ENCODE measurements around the gene FBXL7.

The FBXL7 gene

DNA sequence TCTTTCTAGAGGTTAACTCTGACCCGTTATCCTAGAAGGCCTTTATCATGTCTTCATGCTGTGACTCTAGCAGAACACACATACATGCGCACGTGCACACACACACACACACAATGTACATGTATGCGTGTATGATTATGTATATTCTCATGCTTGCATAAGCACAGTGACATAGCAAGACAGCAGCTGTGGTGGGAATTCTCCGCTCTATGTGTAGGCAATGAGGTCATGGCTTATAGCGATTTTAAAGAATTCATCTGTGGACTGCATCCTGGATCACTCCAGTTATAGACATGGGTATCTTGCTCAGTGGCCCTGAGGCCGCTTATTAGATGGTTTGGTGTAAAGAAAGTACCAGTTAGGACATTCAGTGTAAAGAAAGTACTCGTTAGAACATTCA lies 106.2 kb downstream of the FBXL7 start:
- H3K27ac ChIP-seq, result no peak overlapping the region

DNA sequence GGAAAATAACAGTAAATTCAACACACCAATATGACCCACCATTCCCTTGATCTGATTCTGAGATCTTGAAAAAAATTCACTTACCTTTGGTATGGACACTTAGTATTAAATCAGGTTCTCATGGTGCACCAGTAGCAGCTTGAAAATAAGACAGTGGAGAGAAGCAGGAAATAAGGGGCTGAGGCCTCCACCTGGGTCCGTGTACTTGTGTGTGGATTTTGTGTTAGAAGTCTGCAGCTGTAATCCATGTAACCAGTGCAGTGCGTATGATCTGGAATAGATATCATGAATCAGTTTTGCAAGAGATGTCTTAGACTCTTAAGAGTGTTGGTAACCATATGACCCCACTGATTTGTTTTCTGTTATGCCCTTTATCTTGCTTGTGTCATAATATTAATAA lies 107.1 kb downstream of the FBXL7 start:
- DNase-seq (ENCODE audit: low read depth, low spot score), result no peak
- no peak overlapping the region for H3K27ac ChIP-seq

More for the DNA sequence above, 106.2 kb downstream of the FBXL7 start:
- DNase-seq (ENCODE audit: low read depth, low spot score), result no peak

DNA sequence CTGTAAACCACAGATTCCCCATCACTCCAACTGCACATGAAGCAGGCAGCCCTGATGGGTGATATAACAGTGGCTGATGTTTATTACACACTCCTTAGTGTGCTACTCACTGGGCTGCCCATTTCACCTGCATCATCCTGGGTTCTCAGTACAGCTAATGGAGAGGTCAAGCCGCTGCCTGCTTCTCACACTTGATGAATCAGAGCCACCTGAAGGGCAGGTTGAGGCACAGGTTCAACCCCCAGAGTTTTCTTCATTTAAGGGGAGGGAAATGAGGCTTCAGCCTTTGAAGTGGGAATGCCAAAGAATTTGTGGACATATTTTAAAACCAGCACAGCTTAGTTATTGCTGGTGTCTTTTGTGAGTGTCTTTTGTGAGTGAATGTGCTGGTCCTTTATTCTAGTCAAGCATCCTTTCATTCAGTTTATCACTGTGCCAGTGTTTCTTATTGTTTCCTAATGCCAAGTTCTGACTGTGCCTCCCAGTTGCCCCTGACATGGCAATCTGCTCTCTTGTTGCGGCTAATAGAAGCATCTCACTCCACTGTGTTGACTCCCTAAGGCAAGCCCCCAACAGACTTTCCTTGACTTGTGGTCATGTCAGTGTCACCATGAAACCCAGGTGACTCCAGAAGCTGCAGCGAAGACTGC lies 109.2 kb downstream of the FBXL7 start:
- no peak overlapping the region for H3K27ac ChIP-seq
- peak; percentile 10 for DNase-seq (ENCODE audit: low read depth, low spot score)

DNA sequence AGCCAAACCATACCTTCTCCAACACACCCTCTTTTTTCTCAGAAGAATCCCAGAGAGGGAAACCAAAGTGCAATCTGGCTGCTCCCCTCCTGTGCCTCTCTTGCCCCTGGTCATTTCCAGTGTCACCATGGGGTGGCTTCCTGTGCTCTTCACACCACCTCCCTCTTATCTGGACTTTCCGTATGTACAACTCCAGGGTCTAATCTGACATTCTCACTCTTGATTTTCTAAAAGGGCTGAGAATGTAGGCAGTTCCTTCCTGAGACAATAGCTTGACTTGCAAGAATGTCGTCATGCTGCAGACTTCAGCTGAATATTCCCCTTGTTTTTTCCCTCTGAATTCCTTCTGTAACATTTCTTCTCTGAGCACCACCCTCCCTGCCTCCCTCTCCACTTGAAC lies 110.2 kb downstream of the FBXL7 start:
- H3K27ac ChIP-seq, result no peak overlapping the region
- DNase-seq (ENCODE audit: low read depth, low spot score), result no peak

DNA sequence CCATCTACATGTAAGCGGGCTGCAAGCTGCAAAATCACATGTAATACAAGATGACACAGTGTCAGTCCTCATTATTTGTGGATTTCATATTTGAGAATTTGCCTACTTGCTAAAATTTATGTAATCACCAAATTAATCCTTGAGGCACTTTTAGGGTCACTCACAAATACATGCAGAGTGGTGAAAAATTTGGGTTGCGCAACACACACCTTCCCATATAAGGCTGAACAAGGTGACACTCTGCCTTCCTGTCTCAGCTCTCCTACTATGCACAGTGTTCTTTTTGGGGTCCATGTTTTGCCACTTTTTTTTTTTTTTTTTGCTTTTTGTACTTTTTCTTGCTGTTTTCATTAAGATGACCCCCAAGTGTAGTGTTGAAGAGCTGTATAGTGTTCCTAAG lies 111.0 kb downstream of the FBXL7 start:
- DNase-seq (ENCODE audit: low read depth, low spot score), result no peak
- no peak overlapping the region for H3K27ac ChIP-seq

DNA sequence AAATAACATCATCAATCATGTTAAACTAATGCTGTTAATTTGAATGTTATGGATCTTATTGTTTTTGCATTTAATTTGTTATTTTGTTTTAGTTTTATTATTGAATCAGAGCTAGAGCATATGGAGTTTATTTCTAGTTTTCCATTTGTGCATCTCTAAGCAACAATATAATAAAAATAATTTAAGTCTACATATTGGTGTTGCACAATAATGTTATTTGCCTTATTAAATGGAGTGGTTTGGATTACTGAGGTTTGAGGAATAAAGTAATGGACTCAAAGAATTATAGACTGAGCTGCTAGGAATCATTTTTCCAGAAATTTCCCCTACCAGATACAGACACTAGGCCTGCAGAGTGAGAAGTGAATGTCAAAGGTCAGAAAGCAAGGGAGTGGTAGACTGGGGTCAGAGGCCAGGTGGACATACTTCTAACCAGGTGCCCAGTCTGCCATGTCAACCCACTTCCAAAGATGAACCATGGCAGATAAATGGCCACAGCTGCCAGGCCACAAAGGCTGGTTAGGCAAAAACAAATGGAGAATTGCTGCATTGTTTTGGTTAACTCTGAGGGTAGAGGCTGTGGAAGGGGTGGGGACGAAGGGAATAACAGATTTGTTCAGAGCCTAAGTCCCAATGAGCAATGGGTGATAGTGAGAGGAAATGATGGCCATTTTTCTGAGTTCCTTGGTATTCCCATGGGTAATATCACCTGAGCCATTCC lies 113.1 kb downstream of the FBXL7 start:
- H3K27ac ChIP-seq, result no peak overlapping the region
- no peak for DNase-seq (ENCODE audit: low read depth, low spot score)

DNA sequence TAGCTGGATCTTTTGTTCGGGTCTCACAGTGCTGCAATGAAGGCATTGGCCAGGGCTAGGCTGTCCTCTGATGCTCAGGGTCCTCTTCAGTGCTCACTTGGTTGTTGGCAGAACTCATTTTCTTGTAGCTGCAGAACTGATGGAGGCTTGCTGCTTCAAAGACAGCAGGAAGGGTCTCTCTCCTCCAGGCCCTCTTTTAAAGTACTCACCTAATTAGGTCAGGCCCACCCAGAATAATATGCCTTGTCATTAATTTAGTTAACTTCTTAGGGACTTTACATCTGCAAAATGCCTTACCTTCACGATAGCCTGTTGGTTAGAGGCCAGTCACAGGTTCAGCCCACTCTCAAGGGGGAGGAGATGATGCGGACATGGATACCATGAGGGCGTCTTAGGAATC lies 114.7 kb downstream of the FBXL7 start:
- DNase-seq (ENCODE audit: low read depth, low spot score), result no peak
- H3K27ac ChIP-seq, result no peak overlapping the region

DNA sequence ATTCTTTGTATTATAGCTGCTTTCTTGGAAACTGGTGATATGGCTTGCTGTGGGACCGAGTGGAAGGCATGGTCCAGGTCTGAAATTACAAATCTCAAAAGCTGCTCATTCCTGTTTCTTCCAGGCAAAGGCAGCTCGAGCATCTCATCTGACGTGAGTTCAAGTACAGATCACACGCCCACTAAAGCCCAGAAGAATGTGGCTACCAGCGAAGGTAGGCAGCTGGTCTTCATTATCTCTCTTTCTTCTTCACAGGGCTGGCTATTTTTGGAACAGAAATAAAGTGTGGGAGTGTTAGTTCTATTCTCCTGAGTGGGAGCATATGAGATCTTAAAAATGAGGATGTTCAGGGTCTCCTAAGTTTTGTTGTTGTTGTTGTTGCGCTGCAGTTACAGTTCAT lies 115.9 kb downstream of the FBXL7 start:
- no peak for DNase-seq (ENCODE audit: low read depth, low spot score)
- H3K27ac ChIP-seq, result no peak overlapping the region

DNA sequence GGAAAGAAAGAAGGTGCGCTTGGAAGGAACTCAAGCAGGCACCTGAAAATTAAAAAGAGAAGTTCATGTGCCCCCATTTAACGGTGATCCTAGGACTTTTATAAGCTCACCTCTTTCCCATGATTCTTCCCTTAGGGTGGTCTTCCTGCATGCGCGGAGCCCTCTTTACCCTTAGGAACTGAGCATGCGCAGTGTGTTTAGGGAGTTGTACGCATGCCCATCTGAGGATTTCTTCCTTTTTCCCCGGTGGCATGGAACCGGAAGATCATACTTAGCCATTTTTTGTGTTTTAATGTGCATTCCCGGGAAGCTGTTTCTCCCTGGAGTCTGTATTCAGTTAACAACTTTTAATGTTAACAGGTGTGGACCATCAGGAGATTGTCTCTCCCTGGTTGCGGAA lies 119.0 kb downstream of the FBXL7 start:
- no peak overlapping the region for H3K27ac ChIP-seq
- no peak for DNase-seq (ENCODE audit: low read depth, low spot score)

DNA sequence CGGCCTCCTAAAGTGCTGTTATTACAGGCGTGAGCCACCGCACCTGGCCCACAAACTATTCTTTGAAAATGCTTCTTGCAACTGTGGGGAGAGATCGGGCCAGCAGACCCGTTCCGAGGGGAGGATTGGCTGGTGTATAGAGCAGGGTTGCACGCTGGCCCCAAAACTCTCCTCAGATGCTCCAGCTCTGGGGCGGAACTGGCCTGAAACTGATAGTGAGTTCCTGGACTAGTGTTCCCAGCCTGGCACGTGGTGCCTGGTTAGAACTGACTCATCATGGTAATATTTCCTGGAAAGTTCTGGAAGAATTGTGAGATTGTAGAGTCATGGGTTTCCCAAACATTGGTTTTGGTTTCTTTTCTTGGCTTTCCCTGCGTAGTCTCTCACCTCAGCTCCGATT lies 120.5 kb downstream of the FBXL7 start:
- no peak overlapping the region for H3K27ac ChIP-seq
- DNase-seq (ENCODE audit: low read depth, low spot score), result no peak

DNA sequence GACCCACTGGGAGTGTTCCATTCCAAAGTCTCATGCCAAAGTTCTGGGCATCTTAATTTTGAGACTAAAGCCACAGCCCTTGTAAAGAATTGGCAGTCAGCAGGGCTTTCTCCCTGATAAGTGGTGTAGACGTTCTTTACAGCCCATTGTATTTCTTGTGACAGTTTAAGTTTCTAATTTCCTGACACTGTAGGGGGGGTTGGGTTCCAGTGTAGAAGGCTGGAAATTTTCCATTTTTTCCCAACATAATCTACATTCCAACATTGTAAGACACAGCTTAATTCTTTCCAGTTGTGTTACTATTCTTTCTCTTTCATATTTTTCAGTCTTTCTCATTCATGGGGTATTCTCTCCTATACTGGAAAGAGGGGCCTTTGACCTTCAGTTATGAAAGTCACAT lies 121.1 kb downstream of the FBXL7 start:
- no peak for DNase-seq (ENCODE audit: low read depth, low spot score)
- no peak overlapping the region for H3K27ac ChIP-seq

DNA sequence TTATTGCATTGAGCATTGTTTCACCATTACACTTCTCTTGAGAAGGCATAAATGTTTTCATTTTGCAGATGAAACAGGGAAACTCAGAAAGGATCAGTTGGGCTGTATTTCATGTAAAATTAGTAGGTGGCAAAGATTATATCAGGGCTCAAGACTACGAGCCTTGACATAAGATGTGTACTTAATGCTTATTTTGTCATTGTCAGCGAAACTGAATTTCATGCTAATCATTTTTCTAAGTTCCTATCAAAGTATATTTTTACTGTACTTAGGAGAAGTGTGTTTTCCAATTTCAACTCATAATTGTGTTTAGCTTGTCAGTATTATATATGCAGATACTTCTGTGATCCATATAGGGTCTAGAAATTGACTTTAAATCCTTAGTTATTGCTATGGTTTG lies 123.8 kb downstream of the FBXL7 start:
- no peak overlapping the region for H3K27ac ChIP-seq
- DNase-seq (ENCODE audit: low read depth, low spot score), result no peak

DNA sequence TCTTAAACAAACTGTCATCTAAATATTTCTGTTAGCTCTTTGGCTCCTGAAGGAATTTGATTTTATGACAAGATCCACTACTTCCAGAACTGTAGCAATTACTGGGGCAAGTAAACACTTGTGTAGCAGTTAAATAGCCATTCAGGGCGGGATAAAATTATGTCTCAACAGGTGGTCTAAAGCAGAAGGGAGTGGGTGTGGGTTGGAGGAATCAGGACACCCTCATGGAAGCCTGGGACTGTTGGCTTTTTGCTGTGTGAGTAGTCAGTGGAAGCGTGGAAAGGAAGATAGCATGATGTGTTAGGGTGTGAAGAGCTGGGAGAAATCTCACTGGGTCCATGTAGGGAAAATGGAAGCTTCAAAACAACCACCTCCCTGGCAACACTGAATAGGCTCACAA lies 127.1 kb downstream of the FBXL7 start:
- DNase-seq (ENCODE audit: low read depth, low spot score), result no peak
- H3K27ac ChIP-seq, result no peak overlapping the region

DNA sequence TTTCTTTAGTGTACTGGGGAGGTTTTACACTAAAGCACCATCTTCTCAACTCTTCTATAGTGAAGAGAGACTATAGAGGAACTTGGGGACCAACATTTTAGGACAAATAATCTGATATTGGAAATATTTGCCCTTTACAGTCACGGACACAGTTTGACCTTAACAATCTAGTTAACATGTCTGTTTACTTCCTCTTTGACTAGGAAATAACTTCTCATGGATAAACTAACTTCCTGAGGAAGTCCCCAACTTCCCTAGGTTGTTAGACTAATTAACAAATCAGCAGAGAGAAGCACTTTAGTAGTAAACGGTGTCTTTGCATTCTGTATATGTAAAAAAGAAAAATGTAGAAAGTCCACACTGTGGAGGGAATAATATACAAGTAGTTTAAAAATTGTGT lies 127.7 kb downstream of the FBXL7 start:
- H3K27ac ChIP-seq, result no peak overlapping the region
- DNase-seq (ENCODE audit: low read depth, low spot score), result no peak

DNA sequence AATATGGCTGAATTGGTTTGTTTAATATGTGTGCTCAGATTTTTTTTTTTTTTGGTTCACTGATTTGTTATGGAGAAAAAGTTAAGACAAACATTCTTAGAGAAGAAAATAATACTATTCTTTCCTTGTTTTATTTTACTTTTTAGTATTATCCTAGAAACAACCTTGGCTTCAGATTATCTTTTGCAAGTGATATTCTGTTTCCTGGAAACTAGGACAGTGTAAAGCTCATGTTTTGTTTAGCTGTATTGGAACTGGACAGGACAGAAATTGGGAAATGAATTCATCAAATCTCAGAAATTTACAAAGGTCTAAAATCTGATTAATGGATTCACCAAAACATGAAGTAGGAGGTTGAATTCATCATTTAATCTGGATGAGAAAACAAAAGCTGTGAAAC lies 130.5 kb downstream of the FBXL7 start:
- no peak for DNase-seq (ENCODE audit: low read depth, low spot score)
- no peak overlapping the region for H3K27ac ChIP-seq

DNA sequence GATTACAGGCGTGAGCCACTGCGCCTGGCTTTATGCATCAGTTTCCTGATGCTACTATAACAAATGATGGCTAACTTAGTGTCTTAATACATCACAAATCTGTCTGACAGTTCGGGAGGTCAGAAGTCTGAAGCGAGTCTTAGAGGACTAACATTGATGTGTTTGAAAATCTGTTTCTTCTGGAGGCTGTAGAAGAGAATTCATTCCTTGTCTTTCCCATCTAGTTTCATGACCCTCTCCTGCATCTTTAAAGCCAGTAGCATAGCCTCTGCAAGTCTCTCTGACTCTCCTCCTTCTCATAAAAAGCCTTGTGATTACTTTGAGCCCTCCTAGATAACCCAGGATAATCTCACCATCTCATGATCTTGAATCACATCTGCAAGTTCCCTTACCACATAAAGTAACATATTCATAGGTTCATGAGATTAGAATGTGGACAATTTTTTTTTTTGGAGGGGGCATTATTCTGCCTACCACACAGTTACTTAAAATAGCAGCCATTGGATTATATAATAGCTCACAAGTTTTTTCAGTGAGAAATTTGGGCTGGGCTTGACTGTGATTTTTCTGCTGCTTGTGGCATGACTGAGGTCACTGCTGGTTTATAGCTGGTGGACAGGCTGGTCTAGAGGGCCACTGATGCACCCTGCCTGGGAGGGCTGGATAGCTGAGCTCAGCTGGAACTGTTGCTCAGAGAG lies 134.8 kb downstream of the FBXL7 start:
- H3K27ac ChIP-seq, result no peak overlapping the region
- no peak for DNase-seq (ENCODE audit: low read depth, low spot score)

DNA sequence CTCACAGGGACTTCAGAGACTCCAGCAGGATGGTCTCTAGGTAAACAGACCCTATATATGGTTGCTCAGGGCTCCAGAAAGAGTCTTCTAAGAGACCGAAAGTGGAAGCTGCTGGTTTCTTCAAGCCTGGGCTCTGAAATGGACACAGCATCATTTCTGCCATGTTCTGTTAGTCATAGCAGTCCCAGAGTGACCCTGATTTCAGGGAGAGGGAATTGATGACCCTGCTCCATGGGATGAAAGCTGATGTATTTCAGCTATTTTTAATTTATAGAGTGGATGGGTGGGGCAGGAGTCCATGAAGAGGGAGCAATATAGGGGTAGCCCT lies 135.3 kb downstream of the FBXL7 start:
- no peak for DNase-seq (ENCODE audit: low read depth, low spot score)
- no peak overlapping the region for H3K27ac ChIP-seq

DNA sequence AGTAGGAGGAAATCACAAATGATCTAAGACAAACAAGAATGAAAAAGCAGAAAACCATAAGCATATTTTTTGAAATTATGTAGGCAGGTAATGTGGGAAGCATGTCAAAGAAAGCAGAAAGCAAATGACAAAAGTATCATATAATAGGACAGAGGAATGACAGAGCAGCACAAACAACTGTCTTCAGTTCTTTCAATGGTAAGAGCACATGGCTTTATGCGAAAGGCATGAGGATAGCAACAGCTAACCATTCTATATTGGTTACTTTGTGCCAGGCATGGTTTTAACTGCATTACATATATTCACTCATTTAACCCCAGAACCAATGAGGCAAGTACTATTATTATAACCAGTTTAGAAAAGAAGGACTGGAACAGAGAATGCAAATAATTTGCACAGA lies 137.4 kb downstream of the FBXL7 start:
- no peak overlapping the region for H3K27ac ChIP-seq
- DNase-seq (ENCODE audit: low read depth, low spot score), result no peak

DNA sequence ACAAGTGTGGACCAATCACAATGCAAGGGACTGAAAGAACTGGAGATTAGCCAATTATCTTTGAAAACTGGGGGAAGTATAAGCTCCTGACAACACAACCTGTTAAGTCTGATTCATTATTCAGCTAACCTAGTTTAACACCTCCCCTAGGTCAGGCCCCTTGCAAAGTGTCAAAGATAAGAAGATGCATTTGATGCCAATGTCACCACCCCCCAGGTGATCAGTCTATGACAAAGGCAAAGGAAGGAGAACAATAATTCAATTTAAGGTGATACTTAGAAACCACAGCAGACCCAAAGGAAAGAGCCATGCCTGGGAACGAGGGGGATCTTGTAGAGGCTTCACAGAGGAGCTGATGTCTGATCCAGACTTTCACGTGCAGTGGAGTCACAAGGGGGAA lies 137.9 kb downstream of the FBXL7 start:
- no peak for DNase-seq (ENCODE audit: low read depth, low spot score)
- H3K27ac ChIP-seq, result no peak overlapping the region

DNA sequence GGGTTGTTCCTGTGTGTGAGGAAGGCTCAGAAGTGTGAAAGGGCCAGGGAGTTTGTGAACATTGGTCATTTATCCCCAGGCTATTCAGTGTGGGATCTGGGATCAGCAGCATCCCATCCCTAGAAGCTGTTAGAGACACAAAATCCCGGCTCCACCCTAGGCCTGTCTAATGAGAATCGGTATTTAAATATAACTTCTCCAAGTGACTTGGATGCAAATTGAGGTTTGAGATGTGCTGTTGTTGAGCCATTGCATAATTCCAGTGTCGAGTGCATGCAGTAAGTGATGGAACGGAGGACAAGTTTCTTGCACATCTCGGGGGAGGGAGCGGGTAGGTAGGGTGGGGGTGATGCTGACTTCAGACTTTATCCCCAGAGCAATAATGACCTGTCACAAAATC lies 138.3 kb downstream of the FBXL7 start:
- H3K27ac ChIP-seq, result no peak overlapping the region
- DNase-seq (ENCODE audit: low read depth, low spot score), result no peak

DNA sequence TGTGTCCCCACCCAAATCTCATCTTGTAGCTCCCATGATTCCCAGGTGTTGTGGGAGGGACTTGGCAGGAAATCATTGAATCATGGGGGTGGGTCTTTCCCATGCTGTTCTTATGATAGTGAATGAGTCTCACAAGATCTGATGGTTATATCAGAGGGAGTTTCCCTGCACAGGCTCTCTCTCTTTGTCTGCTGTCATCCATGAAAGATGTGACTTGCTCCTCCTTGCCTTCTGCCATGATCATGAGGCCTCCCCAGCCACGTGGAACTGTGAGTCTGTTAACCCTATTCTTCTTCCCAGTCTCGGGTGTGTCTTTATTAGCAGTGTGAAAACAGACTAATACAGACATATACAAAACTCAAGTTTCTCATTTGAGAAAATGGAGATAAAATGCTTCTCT lies 139.3 kb downstream of the FBXL7 start:
- no peak overlapping the region for H3K27ac ChIP-seq
- no peak for DNase-seq (ENCODE audit: low read depth, low spot score)

DNA sequence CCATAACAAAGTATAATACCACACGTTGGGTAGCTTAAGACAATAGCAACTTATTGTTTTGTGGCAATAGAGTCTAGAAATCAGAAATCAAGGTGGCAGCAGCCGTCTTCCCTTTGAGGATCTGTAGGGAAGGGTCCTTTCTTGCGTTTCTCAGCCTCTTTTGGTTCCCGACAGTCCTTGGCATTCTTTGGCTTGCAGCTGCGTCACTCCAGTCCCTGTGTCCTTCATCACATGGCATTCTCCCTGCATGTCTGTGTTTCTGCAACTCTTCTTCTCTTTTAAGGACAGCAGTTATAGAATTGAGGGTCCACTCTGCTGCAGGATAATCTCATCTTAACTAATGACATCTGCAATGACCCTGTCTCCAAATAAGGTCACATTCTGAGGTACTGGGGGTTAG lies 140.1 kb downstream of the FBXL7 start:
- no peak overlapping the region for H3K27ac ChIP-seq
- DNase-seq (ENCODE audit: low read depth, low spot score), result no peak
